Motor neuron (in vitro differentiated cells): ENCODE results near the gene TIMM10B. TPM values are rescaled to one million over a fixed set of nuclear protein-coding genes. Genes with fewer than 3 reads are reported as not detected.

ENCODE experiments used
- ATAC-seq, 8 experiments: fragments of 200-7000 bp; cut with Tn5 transposase; replicated peaks in 6 of 8; 2 replicates each; pipeline ENCODE4 v1.8.0; 2021; ENCODE audit warnings: mild to moderate bottlenecking in 8 of 8, moderate library complexity in 8 of 8
- H3K27ac ChIP-seq, 2 donors: fragments of 250-450 bp; sonication (Bioruptor Pico); 2 replicates each; pipeline ENCODE4 v1.9.0; 2021; ENCODE audit warnings: antibody characterized with exemption in 2 of 2, mild to moderate bottlenecking in 2 of 2, moderate library complexity in 1 of 2
- H3K4me1 ChIP-seq, 2 donors: fragments of 250-450 bp; sonication (Bioruptor Pico); replicated peaks in 1 of 2; 2 replicates each; pipeline ENCODE4 v1.6.1; 2021; ENCODE audit warnings: antibody characterized with exemption in 2 of 2, mild to moderate bottlenecking in 2 of 2, moderate library complexity in 1 of 2
- H3K4me3 ChIP-seq, 5 donors: fragments of 250-450 bp; sonication (Bioruptor Pico); 2 replicates each; pipeline ENCODE4 v1.9.0; 2021; ENCODE audit warnings: antibody characterized with exemption in 5 of 5, mild to moderate bottlenecking in 5 of 5, moderate library complexity in 4 of 5
- WGBS, 10 experiments: fragments of 450-650 bp; shearing (Covaris generic); methylation state at CpG; one replicate each; pipeline ENCODE4 v1.0.0; 2022; 5-methylcytosine and 5-hydroxymethylcytosine counted together
- in situ Hi-C, 9 experiments: fragments of 400-800 bp; cut with MboI; loops; one replicate each; pipeline ENCODE4 v1.15.0; 2021; ENCODE audit warnings: low sequenced_read_pairs in 9 of 9, low pct_unique_long_range_greater_than_20kb in 2 of 9; ENCODE audit not compliant: unreplicated experiment in 9 of 9
- total RNA-seq, 8 experiments: library from RNA; unstranded; fragments of 300-600 nt; gene quantifications; 2 replicates each; pipeline versions ENCODE4 v1.2.3 to v1.2.4, GENCODE V29; 2022

Gene TIMM10B
- total RNA-seq, 8 experiments from 2014 or later = 18.4 to 46.1 (median 31.6) TPM

DNA sequence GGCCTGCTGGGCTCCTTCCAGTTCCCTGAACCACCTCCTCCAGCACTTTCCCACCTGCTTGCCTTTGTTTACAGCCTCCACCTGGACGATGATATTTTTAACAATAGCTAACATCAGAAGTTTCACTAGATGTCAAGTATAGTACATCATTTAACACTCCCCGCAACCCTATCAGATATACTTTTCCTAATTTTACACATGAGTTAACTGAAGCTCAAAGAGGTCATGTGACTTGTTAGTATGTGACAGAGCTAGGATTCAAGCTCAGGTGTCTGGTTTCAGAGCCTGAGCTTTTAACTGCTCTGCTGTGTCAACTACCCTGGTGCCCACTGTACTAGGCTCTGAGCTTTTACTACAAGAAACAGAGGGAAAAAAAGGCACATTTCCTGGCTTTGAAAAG lies 26.2 kb upstream of the TIMM10B start:
- H3K4me1 ChIP-seq = no peaks in the 10 kb centered on the region
- 0 to 83% (median 57%) methylated on average over 1 to 2 of the region's 2 CpGs; no CpG with 5 or more reads in 3 of the 10 experiments for WGBS, 10 experiments
- no peak overlapping the region for H3K27ac ChIP-seq
- no peak overlapping the region for H3K4me3 ChIP-seq
- no peak for ATAC-seq
- in situ Hi-C loops = no loop called here

DNA sequence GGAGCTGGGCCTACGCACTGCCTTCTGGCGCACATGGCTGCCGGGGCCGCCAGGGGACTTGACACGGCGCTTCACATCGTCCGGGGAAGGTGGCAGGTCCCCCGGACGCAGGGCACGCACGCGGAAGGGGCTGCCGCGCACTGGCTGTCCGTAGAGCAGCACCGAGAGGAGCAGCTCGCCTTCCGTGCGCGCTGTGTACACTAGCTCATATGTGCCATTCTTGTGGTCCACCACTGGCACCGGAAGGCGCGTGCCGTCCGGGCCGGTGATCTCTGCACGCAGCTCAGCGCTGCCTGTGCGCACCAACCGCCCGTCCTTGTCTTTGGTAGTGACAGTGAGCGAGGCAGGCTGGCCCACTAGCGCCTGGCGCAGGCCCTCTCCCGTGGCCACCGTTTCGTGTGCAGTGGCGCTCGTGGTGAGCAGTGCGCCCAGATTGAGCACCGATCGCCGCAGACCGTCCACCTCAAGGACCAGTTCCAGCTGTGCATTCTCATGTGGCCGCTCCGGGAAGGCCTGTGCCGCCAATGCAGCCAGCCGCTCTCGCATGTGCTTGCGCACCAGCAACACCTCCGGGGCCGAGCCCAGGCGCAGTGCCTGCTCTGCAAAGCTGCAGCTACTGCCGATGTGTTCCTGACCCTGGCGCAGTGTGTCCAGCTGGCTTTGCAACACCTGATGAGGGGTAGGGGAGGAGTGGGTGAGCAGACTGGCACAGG lies 24.8 kb upstream of the TIMM10B start:
- no peak overlapping the region for H3K4me3 ChIP-seq
- in situ Hi-C loops = no loop called here
- ATAC-seq = no peak
- H3K4me1 ChIP-seq = no peaks in the 10 kb centered on the region
- WGBS, 10 experiments = 80 to 100% (median 95%) methylated on average over 2 to 16 of the region's 56 CpGs; no CpG with 5 or more reads in 2 of the 10 experiments
- no peak overlapping the region for H3K27ac ChIP-seq

DNA sequence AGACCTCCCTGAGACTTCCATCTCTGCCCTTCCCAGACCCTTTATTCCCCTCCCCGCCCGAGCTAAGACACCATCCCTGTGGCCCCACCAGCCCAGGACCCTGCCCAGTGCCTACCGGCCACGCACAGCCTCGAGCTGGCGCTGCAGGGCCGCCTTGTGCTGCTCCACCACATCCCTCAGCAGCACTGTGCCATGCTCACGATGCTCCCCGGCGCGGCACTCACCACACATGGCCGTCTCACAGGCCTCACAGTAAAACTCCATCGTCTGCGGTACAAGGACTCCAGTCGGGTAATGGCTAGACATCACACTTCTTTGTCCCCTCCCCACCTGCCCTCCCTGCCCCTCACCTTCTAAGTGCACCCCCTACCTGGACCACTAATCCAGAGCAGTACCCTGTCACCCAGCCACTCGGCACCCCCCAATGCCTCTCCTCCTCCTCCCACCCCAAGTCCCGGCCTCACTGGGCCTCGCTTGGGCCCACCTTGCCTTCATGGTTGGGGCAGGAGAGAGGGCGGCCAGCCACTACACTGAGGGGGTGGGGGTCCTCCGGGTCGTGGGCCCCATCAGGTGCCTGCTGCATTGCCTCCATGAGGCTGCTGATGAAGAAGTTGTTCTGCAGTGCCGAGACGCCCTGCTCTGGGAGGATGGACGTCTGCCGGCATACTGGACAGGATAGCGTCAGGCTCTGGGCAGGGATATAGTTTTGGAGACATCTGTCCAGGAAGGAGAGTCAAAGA lies 23.6 kb upstream of the TIMM10B start:
- no peaks in the 10 kb centered on the region for H3K4me1 ChIP-seq
- in situ Hi-C loops = no loop called here
- H3K4me3 ChIP-seq = no peak overlapping the region
- no peak overlapping the region for H3K27ac ChIP-seq
- ATAC-seq = no peak
- WGBS, 10 experiments = 80% methylated on average over 1 to 4 of the region's 26 CpGs; no CpG with 5 or more reads in 7 of the 10 experiments

DNA sequence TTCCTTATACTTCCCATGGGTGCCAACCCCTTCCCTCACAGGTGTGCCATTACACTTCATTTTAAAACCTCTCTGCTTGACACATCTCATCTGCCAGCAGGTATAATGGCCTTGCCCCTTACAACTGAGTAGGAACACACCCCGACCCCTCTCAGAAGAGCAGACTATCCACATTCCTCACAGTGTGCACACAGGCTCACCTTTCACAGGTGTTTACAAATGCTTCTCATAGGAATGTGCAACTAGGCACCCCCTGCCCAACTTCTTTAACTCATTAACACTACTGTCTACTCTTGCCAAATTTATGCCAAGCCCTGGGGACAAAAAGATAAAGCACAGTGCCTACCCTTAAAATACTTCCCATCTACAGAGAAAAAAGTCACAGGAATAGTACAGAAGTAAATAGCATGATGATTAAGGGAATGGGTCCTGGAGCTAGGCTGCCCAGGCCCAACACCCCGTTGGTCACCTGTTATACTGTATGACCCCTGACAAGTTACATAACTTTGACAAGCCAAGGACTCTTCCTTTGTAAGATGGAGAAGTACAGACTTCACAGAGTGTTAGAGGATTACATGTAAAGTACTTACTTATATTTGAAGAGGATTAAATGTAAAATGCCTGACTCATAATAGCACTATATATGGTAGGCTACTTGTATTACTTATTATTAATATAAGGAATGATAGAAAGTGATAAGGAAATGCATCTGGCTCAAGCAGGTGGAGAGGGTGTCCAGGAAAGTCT lies 22.8 kb upstream of the TIMM10B start:
- Histone ChIP-seq H3K27ac (no peak overlapping the region), H3K4me3 (no peak overlapping the region), H3K4me1 (no peaks in the 10 kb centered on the region)
- in situ Hi-C loops = no loop called here
- peak in 1 of 8 experiments; percentile 83 for ATAC-seq
- 62 to 100% (median 77%) methylated on average over 1 to 2 of the region's 2 CpGs; no CpG with 5 or more reads in 5 of the 10 experiments for WGBS, 10 experiments

DNA sequence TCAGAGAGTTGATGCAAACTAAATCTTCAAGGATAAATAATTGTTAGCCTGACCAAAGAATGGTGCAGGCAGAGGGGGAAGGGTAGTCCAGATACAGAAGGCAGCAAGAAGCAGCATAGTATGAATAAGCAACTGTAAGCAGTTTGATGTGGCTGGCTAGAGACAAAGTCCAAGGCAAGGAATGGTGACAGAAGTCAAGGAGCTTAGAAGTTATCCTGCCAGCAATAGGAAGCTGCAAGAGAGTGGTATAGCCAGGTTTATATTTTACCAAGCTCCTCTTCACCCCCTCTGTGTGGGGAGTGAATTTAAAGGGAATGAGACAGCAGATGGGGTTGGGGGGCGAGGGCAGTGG lies 22.2 kb upstream of the TIMM10B start:
- H3K27ac ChIP-seq = no peak overlapping the region
- WGBS, 10 experiments = 43 to 100% (median 60%) methylated on average over 1 of the region's 1 CpG; no CpG with 5 or more reads in 5 of the 10 experiments
- peak in 1 of 8 experiments; percentile 42 for ATAC-seq
- in situ Hi-C loops = no loop called here
- H3K4me3 ChIP-seq = no peak overlapping the region
- no peaks in the 10 kb centered on the region for H3K4me1 ChIP-seq

DNA sequence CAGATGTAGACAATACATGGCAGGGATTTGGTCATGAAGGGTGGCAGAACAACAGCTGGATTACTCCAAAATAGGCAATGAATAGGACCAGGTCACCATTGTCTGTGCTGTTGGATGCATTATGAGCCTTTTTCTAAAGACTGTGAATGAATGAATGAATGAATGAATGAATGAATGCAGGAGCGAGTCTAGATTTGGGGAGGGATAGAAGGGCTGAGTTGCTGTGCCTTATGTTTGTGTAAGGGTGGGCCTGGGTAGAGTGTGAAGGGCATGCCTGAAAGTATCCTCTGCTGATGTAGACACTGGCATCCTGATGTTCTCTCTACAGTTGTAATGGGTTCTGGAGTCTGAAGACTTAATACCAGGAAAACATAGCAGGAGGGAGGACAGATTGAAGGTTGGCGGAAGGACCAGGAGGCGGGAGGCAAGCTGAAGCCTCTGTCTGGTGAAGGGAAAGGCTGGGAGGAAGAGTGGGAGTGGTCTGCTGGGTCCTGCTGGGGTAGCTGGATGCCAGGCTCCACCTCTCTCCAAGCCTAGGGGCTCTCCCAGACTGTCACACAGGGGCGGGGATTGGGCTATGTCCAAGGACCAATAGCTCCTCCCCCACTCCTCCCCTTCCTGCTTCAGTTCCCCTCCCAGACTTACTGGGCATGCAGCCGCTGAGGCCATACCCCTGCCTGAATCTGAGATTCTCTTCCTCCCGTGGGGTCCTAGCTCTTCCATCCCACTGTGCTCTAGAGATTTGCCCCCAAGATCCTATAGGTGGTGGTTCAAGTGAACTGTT lies 12.4 kb upstream of the TIMM10B start:
- Histone ChIP-seq H3K4me1 (peaks cover 11% of the 10 kb centered on the region in 2 donors), H3K4me3 (no peak overlapping the region), H3K27ac (no peak overlapping the region)
- 14 to 100% (median 65%) methylated on average over 1 to 4 of the region's 6 CpGs; no CpG with 5 or more reads in 1 of the 10 experiments for WGBS, 10 experiments
- ATAC-seq = peak; percentile 32 to 67 (median 60)
- in situ Hi-C loops = no loop called here

DNA sequence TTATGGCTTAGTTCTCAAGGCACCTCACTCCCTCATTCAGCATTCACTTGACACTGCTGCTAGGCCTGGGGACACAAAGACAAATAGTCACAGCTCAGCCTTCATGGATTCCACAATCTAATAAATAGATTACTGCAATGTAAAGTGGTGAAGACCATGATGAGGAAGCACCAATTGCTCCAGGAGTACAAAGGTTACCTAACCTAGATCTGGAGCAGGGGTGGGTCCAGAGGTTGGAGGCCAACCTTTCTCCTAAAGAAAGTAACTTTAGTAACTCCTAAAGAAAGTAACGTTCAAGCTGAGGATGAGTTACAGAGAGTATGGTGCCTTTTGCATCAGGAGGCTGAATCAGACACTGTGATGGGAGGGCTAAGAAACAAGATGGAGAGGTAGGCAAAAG lies 11.7 kb upstream of the TIMM10B start:
- Histone ChIP-seq H3K4me3 (no peak overlapping the region), H3K27ac (no peak overlapping the region), H3K4me1 (peaks cover 14% of the 10 kb centered on the region in 2 donors)
- no peak for ATAC-seq
- in situ Hi-C loops = no loop called here
- 91 to 100% (median 100%) methylated on average over 1 of the region's 1 CpG; no CpG with 5 or more reads in 5 of the 10 experiments for WGBS, 10 experiments

DNA sequence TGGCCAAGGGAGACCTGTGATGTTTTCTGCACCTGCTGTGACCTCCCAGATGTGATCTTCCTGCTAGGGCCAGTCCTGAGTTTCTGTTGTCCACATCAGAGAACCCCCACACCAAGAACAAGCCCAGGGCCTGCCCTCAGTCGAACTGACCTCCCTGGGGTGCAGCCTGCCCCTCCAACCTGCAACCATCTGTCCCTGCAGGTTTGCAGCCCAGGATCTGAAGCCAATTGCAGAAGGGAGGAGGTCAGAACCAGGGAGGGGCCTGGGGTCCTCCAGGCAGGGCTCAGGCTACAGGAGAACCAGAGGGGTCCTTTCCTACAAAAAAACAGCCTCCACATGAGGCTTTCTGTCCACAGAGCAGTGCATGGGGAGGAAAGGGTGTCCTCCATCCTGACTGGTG lies 8.4 kb upstream of the TIMM10B start:
- Histone ChIP-seq H3K27ac (peak overlapping the region; percentile 26 to 65), H3K4me3 (peak overlapping the region; percentile 49 to 90 (median 50)), H3K4me1 (peaks cover 16% of the 10 kb centered on the region in 2 donors)
- 0 to 20% methylated on average over 1 of the region's 1 CpG; no CpG with 5 or more reads in 8 of the 10 experiments for WGBS, 10 experiments
- in situ Hi-C loops = no loop called here
- ATAC-seq = no peak

DNA sequence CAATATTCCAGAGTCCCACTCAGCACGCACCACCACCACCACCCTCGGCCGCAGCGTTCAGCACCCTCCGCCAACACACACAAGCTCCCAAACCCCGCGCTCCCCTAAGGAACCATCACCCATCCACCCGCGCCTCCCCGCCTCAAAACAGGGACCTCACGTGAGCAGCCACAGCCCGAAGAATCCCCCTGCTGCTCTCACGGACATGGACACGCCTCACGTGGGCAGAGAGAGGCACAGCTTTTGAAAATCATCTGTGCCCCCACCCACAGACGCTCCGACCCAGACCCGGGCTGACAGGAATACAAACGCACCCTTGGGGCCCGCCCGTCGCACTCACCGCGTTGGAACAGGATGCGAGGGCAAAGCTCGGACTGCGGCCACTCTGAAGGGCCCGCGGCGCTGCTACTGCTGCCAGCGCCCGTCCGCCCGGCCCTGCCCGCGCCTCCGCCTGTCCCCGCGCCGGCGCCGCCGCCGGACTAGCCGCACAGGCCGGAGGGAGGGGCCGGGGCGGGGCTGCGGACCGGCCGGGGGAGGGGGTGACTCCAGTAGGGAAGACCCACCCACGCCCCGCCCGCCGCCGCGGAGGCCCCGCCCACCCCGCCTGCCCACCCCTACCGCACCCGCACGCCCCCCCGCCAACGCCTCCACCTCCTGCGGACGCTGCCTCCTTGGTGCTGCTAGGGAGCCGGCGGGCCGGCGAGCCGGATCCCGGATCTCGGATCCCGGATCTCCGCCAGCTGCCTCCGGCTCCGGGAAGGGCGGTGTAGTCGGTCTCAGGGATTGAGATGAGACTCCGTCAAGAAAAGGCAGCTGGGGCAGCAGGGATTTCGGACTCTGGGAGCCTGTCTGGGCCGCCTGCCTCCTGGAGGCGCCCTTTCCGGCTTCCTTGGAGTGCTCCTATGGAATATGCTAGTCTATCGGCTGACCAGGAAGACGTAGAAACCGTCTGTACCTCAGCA lies 7.6 kb upstream of the TIMM10B start, which contains the start of gene TRIM3:
TRIM3 (minus strand) TSS at position 491 of the 962 bp plus-strand sequence. CDS start 8,246 bp downstream, outside the sequence.
- peaks cover 15 to 16% of the 10 kb centered on the region in 2 donors for H3K4me1 ChIP-seq
- H3K4me3 ChIP-seq = peak within 1 kb of the TSS; percentile 49 to 90 (median 50)
- in situ Hi-C loops = no loop called here
- peak; percentile 69 to 87 (median 80) for ATAC-seq
- WGBS, 10 experiments = 0 to 18% (median 2%) methylated on average over 3 to 10 of the region's 87 CpGs; no CpG with 5 or more reads in 7 of the 10 experiments
- peak within 1 kb of the TSS; percentile 85 to 86 for H3K27ac ChIP-seq

DNA sequence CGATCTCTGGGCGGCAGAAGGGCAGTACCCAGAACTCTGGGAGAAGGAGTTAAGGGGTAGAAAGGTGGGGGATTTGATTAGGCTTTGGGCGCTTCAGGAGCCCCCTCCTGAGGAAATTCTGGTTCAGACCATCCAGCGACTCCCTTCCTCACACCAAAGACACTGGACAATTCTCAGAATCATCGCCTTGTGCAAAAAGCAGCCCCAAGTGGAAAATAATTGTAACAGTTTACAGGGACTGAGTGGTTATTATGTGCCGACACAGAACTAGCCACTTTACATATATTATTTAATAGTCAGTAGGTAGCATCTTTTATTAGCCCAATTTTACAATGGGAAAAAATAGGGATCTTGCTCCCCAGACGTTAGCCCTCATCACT lies 6.9 kb upstream of the TIMM10B start:
- 0 to 100% (median 58%) methylated on average over 1 to 6 of the region's 7 CpGs; no CpG with 5 or more reads in 1 of the 10 experiments for WGBS, 10 experiments
- ATAC-seq = no peak
- peaks cover 13 to 16% of the 10 kb centered on the region in 2 donors for H3K4me1 ChIP-seq
- peak overlapping the region; percentile 85 to 86 for H3K27ac ChIP-seq
- peak overlapping the region; percentile 49 to 90 (median 50) for H3K4me3 ChIP-seq
- in situ Hi-C loops = no loop called here

DNA sequence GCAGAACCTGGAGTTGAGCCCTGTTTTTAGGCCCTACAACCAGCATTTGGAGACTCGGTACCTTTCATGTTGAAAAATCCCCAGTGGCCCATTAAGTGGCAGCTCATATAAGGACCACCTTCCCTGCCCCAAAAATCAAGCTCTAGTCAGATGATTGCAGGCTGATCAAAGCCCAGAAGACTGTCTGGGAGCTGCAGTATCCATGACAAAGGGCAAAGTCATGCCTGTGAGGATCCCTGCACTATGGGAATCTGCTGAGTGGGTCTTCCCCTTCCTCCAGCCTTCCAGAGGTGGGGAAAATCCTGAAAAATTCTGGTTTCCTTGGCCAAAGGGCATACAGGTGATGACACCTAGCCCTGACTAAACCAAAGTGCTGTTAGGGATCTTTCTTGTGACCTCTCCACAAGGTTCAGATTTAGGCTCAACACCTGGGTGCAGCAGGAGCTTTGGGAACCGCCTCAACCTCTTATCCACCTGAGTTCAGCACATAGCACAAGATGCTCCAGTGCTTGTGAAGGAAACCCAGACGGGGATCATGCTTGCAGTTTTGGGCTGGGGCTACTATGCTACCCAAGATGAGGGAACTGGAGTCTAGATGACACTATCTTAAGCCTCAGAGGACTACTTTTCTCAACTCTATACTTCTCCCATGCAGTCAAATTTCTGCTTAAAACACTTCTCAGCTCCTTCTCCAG lies 6.3 kb upstream of the TIMM10B start:
- WGBS, 10 experiments = 32 to 100% (median 68%) methylated on average over 1 to 3 of the region's 3 CpGs; no CpG with 5 or more reads in 2 of the 10 experiments
- Histone ChIP-seq H3K4me3 (peak overlapping the region in 2 of 5 donors; percentile 50 to 70), H3K4me1 (peaks cover 13 to 18% of the 10 kb centered on the region in 2 donors), H3K27ac (peak overlapping the region; percentile 85 to 86)
- in situ Hi-C loops = no loop called here
- no peak for ATAC-seq
